ENCODE measurements around the gene S100A8. TPM values are rescaled to one million over a fixed set of nuclear protein-coding genes. Genes with fewer than 3 reads are reported as not detected.

Gene S100A8
- total and polyA plus RNA-seq, 2 donors (not counting 3 experiments of a cell fraction or from before 2014, with no cell fraction given): not detected

- no peaks in the 10 kb centered on the region for H3K9me3 ChIP-seq (replicated peaks; ENCODE audit: control insufficient read depth, insufficient read depth, low read length)
- ChIA-PET POLR2A (no interaction called here), CTCF (no interaction called here)
Measured at GRCh38 chr1:153432874-153433681, 42.2 kb upstream of the S100A8 start.

More at GRCh38 chr1:153432874-153433681, 42.2 kb upstream of the S100A8 start:
- dilution Hi-C loops (cut with MboI; ENCODE audit: extremely low pct_ligation_motif_present, low sequenced_read_pairs) (no loop called here), intact Hi-C loops (cut with micrococcal nuclease) (no loop called here)
- Histone ChIP-seq H3K4me3 (replicated peaks in 1 of 3; ENCODE audit: insufficient read depth in 1 of 3, low read depth in 1 of 3, low read length in 3 of 3) (no peak overlapping the region), H3K27me3 (ENCODE audit: control insufficient read depth in 2 of 2, insufficient read depth in 2 of 2, low read length in 2 of 2) (no peaks in the 10 kb centered on the region), H3K79me2 (ENCODE audit: control insufficient read depth, insufficient read depth, low read length) (no peaks in the 10 kb centered on the region), H3K4me1 (ENCODE audit: control insufficient read depth, extremely low read depth, insufficient read depth, low read length) (no peaks in the 10 kb centered on the region), H3K4me2 (ENCODE audit: insufficient read depth, low read length) (no peak overlapping the region), H3K36me3 (ENCODE audit: control insufficient read depth in 2 of 2, extremely low read depth in 1 of 2, insufficient read depth in 2 of 2, low read length in 2 of 2) (no peaks in the 10 kb centered on the region), H2AFZ (ENCODE audit: low read depth, low read length) (no peak overlapping the region), H4K20me1 (replicated peaks; ENCODE audit: control insufficient read depth, extremely low read depth, insufficient read depth, low read length) (no peaks in the 10 kb centered on the region), H3K9me1 (replicated peaks; ENCODE audit: control insufficient read depth, extremely low read depth, insufficient read depth, low read length) (no peaks in the 10 kb centered on the region), H3K9ac (replicated peaks; ENCODE audit: extremely low read depth, insufficient read depth, low read length) (no peak overlapping the region), H3K27ac (ENCODE audit: insufficient read depth, low read depth, low read length) (no peak overlapping the region)
- DNase-seq (ENCODE audit: low read depth, low spot score) (no peak), FAIRE-seq (no peak)
- no TSS peak for BruUV-seq (replicated peaks)
- TF ChIP-seq POLR2AphosphoS5 (IDR thresholded peaks at IDR 0.05; ENCODE audit: insufficient read depth, low read depth, low read length) (no peak), GATA2 (IDR thresholded peaks at IDR 0.05; ENCODE audit: insufficient read depth, insufficient read length, low read depth, low read length) (no peak), MYC (IDR thresholded peaks at IDR 0.05; ENCODE audit: low read depth, low read length) (no peak), CTCF (IDR thresholded peaks at IDR 0.05; ENCODE audit: extremely low read depth in 1 of 2, insufficient read depth in 1 of 2, low read depth in 1 of 2, low read length in 2 of 2) (no peak), MAX (IDR thresholded peaks at IDR 0.05; ENCODE audit: insufficient read depth, insufficient read length) (no peak), POLR2A (IDR thresholded peaks at IDR 0.05; ENCODE audit: low read depth, low read length) (no peak), FOS (IDR thresholded peaks at IDR 0.05; ENCODE audit: borderline replicate concordance, insufficient read depth, low read length) (no peak), EZH2 (IDR thresholded peaks at IDR 0.05; ENCODE audit: borderline replicate concordance, low read depth, low read length, severe bottlenecking) (no peak), JUN (IDR thresholded peaks at IDR 0.05; ENCODE audit: borderline replicate concordance, insufficient read depth, insufficient read length, low read depth) (no peak)

Data from endothelial cell of umbilical vein (primary cell).